ENCODE data around the gene AMIGO3.

DNA sequence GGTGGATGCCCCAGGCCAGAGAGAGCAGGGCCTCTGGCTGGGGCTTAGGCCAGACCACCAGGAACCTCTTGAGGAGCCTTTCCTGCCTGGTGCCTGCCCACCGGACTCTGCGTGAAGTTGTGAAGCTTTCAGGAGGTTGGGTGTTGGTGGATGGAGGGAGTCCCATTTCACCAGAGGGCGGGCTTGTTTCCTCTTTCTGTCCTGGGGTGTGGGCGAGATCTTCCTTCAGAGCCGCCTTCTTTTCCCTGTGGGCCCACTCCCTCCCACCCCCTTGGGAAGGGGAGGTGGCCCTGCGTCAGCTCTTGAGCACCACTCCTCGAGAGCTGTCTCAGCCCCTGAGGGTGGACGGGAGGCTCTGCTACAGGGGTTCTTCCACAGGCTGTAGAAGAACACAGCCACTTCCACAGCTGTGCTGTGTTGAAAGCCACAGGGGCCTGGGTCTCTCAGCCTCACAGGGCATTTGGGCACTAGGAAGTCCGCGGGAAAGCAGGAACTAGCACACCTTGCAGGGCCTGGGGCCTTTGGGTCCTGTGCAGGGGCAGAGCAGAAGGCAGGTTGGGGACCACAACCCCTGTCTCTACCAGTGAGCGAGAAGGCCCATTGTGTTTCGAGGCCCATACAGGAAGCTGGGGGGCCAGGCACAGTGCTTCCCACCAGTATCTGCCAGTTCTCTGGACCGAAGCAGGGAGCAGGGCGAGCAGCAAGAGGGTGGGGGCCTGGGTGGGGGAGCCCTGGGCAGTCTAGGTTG is 2.1 kb downstream of the AMIGO3 start:
- TF ChIP-seq, protein P1, sequence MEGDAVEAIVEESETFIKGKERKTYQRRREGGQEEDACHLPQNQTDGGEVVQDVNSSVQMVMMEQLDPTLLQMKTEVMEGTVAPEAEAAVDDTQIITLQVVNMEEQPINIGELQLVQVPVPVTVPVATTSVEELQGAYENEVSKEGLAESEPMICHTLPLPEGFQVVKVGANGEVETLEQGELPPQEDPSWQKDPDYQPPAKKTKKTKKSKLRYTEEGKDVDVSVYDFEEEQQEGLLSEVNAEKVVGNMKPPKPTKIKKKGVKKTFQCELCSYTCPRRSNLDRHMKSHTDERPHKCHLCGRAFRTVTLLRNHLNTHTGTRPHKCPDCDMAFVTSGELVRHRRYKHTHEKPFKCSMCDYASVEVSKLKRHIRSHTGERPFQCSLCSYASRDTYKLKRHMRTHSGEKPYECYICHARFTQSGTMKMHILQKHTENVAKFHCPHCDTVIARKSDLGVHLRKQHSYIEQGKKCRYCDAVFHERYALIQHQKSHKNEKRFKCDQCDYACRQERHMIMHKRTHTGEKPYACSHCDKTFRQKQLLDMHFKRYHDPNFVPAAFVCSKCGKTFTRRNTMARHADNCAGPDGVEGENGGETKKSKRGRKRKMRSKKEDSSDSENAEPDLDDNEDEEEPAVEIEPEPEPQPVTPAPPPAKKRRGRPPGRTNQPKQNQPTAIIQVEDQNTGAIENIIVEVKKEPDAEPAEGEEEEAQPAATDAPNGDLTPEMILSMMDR (conservative IDR thresholded peaks at IDR 0.05): no peak
- no peak for TF ChIP-seq EZH2 (IDR thresholded peaks at IDR 0.05; ENCODE audit: low read depth)
